Activated naive CD8-positive, alpha-beta T cell treated with anti-CD3 and anti-CD28 coated beads, Interleukin-2, amount 50 U/mL, for 24 hours (primary cell): Measurements from ENCODE around the gene CCR5.
A peak's percentile ranks its signal among the peaks of the same experiment; 100 is the strongest.
"Not testable (repeated sequence)": the region's sequence is repeated elsewhere in the genome, so short reads cannot be mapped to it uniquely, and the experiment has no call there.

Experiments used
- ATAC-seq: fragments of 150-1000 bp; cut with Tn5 transposase; one replicate; pipeline ENCODE4 v1.10.0; 2021
- DNase-seq: peaks from one replicate; pipeline ENCODE4 v3.0.0; 2021
- H3K27ac Mint-ChIP-seq: one replicate; pipeline ENCODE4 v1.8.0; 2021; ENCODE audit warnings: mild to moderate bottlenecking, mixed read lengths
- H3K27me3 Mint-ChIP-seq: one replicate; pipeline ENCODE4 v1.8.0; 2021; ENCODE audit warnings: mixed read lengths
- H3K36me3 Mint-ChIP-seq: one replicate; pipeline ENCODE4 v1.8.0; 2021; ENCODE audit warnings: low read depth, mixed read lengths
- H3K4me1 Mint-ChIP-seq: one replicate; pipeline ENCODE4 v1.8.0; 2021; ENCODE audit warnings: mixed read lengths
- H3K4me3 Mint-ChIP-seq: one replicate; pipeline ENCODE4 v1.8.0; 2021; ENCODE audit warnings: mild to moderate bottlenecking, moderate library complexity, mixed read lengths
- H3K9me3 Mint-ChIP-seq: one replicate; pipeline ENCODE4 v1.8.0; 2021; ENCODE audit warnings: mixed read lengths

Gene CCR5

GRCh38 chr3:46389306-46389705 lies 18.6 kb downstream of the CCR5 start:
- ATAC-seq (no peak), DNase-seq (no peak)
- Mint-ChIP-seq H3K27me3 (peaks cover under 1% of the 10 kb centered on the region), H3K4me3 (no peak overlapping the region), H3K9me3 (no peaks in the 10 kb centered on the region), H3K36me3 (no peaks in the 10 kb centered on the region), H3K4me1 (peaks cover 7% of the 10 kb centered on the region), H3K27ac (no peak overlapping the region)

- not testable (repeated sequence) for H3K36me3 Mint-ChIP-seq, H3K27me3 Mint-ChIP-seq, DNase-seq, H3K4me3 Mint-ChIP-seq, H3K27ac Mint-ChIP-seq, H3K9me3 Mint-ChIP-seq, ATAC-seq, H3K4me1 Mint-ChIP-seq
These were observed 20.8 kb downstream of the CCR5 start for GRCh38 chr3:46391526-46391925.

- H3K9me3 Mint-ChIP-seq, result no peaks in the 10 kb centered on the region
- ATAC-seq, result no peak
- H3K27ac Mint-ChIP-seq, result no peak overlapping the region
These were observed 22.3 kb downstream of the CCR5 start for GRCh38 chr3:46393011-46393410.

GRCh38 chr3:46393554-46394434 lies 23.0 kb downstream of the CCR5 start:
- Mint-ChIP-seq H3K36me3 (no peaks in the 10 kb centered on the region), H3K27ac (no peak overlapping the region), H3K4me3 (no peak overlapping the region), H3K4me1 (peaks cover 9% of the 10 kb centered on the region), H3K9me3 (no peaks in the 10 kb centered on the region), H3K27me3 (peaks cover 4% of the 10 kb centered on the region)
- no peak for DNase-seq
- ATAC-seq, result no peak

More at GRCh38 chr3:46393011-46393410, 22.3 kb downstream of the CCR5 start:
- no peak for DNase-seq
- Mint-ChIP-seq H3K36me3 (no peaks in the 10 kb centered on the region), H3K27me3 (peaks cover 4% of the 10 kb centered on the region), H3K4me1 (peaks cover 9% of the 10 kb centered on the region), H3K4me3 (no peak overlapping the region)

- H3K27ac Mint-ChIP-seq, result no peak overlapping the region
- H3K4me3 Mint-ChIP-seq, result no peak overlapping the region
- no peaks in the 10 kb centered on the region for H3K36me3 Mint-ChIP-seq
- peaks cover 9% of the 10 kb centered on the region for H3K4me1 Mint-ChIP-seq
- ATAC-seq (no peak), DNase-seq (no peak)
- H3K9me3 Mint-ChIP-seq, result no peaks in the 10 kb centered on the region
- H3K27me3 Mint-ChIP-seq, result peaks cover 4% of the 10 kb centered on the region
These were observed 24.5 kb downstream of the CCR5 start for GRCh38 chr3:46395210-46395661.

- peaks cover 4% of the 10 kb centered on the region for H3K27me3 Mint-ChIP-seq
- H3K4me1 Mint-ChIP-seq, result peaks cover 9% of the 10 kb centered on the region
- no peak overlapping the region for H3K4me3 Mint-ChIP-seq
- H3K36me3 Mint-ChIP-seq, result no peaks in the 10 kb centered on the region
- no peaks in the 10 kb centered on the region for H3K9me3 Mint-ChIP-seq
- no peak for ATAC-seq
- DNase-seq, result no peak
- no peak overlapping the region for H3K27ac Mint-ChIP-seq
These were observed 25.2 kb downstream of the CCR5 start for GRCh38 chr3:46395766-46396530.

- DNase-seq (no peak), ATAC-seq (no peak)
- Mint-ChIP-seq H3K4me1 (peaks cover 9% of the 10 kb centered on the region), H3K36me3 (no peaks in the 10 kb centered on the region), H3K9me3 (no peaks in the 10 kb centered on the region), H3K27ac (no peak overlapping the region), H3K4me3 (no peak overlapping the region), H3K27me3 (peaks cover 4% of the 10 kb centered on the region)
These were observed 26.4 kb downstream of the CCR5 start for GRCh38 chr3:46397111-46397510.

- no peak for DNase-seq
- Mint-ChIP-seq H3K4me3 (no peak overlapping the region), H3K36me3 (no peaks in the 10 kb centered on the region), H3K9me3 (peaks cover 5% of the 10 kb centered on the region), H3K27me3 (peaks cover 4% of the 10 kb centered on the region), H3K4me1 (peaks cover 9% of the 10 kb centered on the region), H3K27ac (no peak overlapping the region)
- ATAC-seq, result no peak
These were observed 27.6 kb downstream of the CCR5 start for GRCh38 chr3:46398186-46398955.

GRCh38 chr3:46399098-46399497 lies 28.4 kb downstream of the CCR5 start:
- Mint-ChIP-seq H3K4me1 (peaks cover 9% of the 10 kb centered on the region), H3K4me3 (no peak overlapping the region)

GRCh38 chr3:46399557-46399956 lies 28.8 kb downstream of the CCR5 start:
- H3K36me3 Mint-ChIP-seq, result no peaks in the 10 kb centered on the region
- DNase-seq, result no peak
- H3K4me3 Mint-ChIP-seq, result no peak overlapping the region
- H3K27ac Mint-ChIP-seq, result no peak overlapping the region
- H3K9me3 Mint-ChIP-seq, result peaks cover 5% of the 10 kb centered on the region
- peak; percentile 55 for ATAC-seq
- H3K4me1 Mint-ChIP-seq, result peaks cover 9% of the 10 kb centered on the region
- peaks cover under 1% of the 10 kb centered on the region for H3K27me3 Mint-ChIP-seq

More at GRCh38 chr3:46399098-46399497, 28.4 kb downstream of the CCR5 start:
- DNase-seq (no peak), ATAC-seq (no peak)
- Mint-ChIP-seq H3K27ac (no peak overlapping the region), H3K36me3 (no peaks in the 10 kb centered on the region), H3K27me3 (peaks cover 4% of the 10 kb centered on the region), H3K9me3 (peaks cover 5% of the 10 kb centered on the region)

- DNase-seq (no peak), ATAC-seq (peak; percentile 33)
These were observed 29.4 kb downstream of the CCR5 start for GRCh38 chr3:46400000-46400734.

GRCh38 chr3:46400846-46401245 lies 30.1 kb downstream of the CCR5 start:
- peaks cover 9% of the 10 kb centered on the region for H3K4me1 Mint-ChIP-seq
- no peak overlapping the region for H3K27ac Mint-ChIP-seq
- H3K4me3 Mint-ChIP-seq, result no peak overlapping the region
- H3K27me3 Mint-ChIP-seq, result no peaks in the 10 kb centered on the region
- peaks cover 5% of the 10 kb centered on the region for H3K9me3 Mint-ChIP-seq
- H3K36me3 Mint-ChIP-seq, result no peaks in the 10 kb centered on the region
- ATAC-seq, result no peak
- DNase-seq, result no peak

More at GRCh38 chr3:46400000-46400734, 29.4 kb downstream of the CCR5 start:
- H3K4me1 Mint-ChIP-seq, result peaks cover 9% of the 10 kb centered on the region
- no peaks in the 10 kb centered on the region for H3K27me3 Mint-ChIP-seq
- no peaks in the 10 kb centered on the region for H3K36me3 Mint-ChIP-seq
- no peak overlapping the region for H3K27ac Mint-ChIP-seq
- H3K9me3 Mint-ChIP-seq, result peaks cover 5% of the 10 kb centered on the region
- H3K4me3 Mint-ChIP-seq, result no peak overlapping the region

GRCh38 chr3:46401579-46401978 lies 30.8 kb downstream of the CCR5 start:
- Mint-ChIP-seq H3K4me1 (peaks cover 9% of the 10 kb centered on the region), H3K36me3 (no peaks in the 10 kb centered on the region), H3K4me3 (no peak overlapping the region), H3K9me3 (peaks cover 5% of the 10 kb centered on the region), H3K27ac (no peak overlapping the region), H3K27me3 (no peaks in the 10 kb centered on the region)
- no peak for ATAC-seq
- no peak for DNase-seq

- not testable (repeated sequence) for H3K9me3 Mint-ChIP-seq, H3K4me3 Mint-ChIP-seq, ATAC-seq, H3K36me3 Mint-ChIP-seq, H3K27me3 Mint-ChIP-seq, DNase-seq, H3K27ac Mint-ChIP-seq
- peaks cover 18% of the 10 kb centered on the region for H3K4me1 Mint-ChIP-seq
These were observed 32.2 kb downstream of the CCR5 start for GRCh38 chr3:46402902-46403301.
